ENCODE measurements around the gene CIDEC. TPM values are rescaled to one million over a fixed set of nuclear protein-coding genes. Genes with fewer than 3 reads are reported as not detected.
"Not testable (repeated sequence)": the region's sequence is repeated elsewhere in the genome, so short reads cannot be mapped to it uniquely, and the experiment has no call there.

Gene CIDEC
- total RNA-seq, 1 donor: not detected

- H3K4me3 ChIP-seq (ENCODE audit: low read depth, low read length): no peak overlapping the region
- no peak for TF ChIP-seq CTCF (IDR thresholded peaks at IDR 0.05; ENCODE audit: insufficient read depth, low read depth, low read length)
- no peak for DNase-seq (ENCODE audit: low read depth)
Observed at GRCh38 chr3:9901967-9902366, 21.9 kb upstream of the CIDEC start.

GRCh38 chr3:9900965-9901415, 20.9 kb upstream of the CIDEC start:
- not testable (repeated sequence) for DNase-seq (ENCODE audit: low read depth); H3K4me3 ChIP-seq (ENCODE audit: low read depth, low read length)

GRCh38 chr3:9899289-9899791, 19.3 kb upstream of the CIDEC start:
- no peak for TF ChIP-seq CTCF (IDR thresholded peaks at IDR 0.05; ENCODE audit: insufficient read depth, low read depth, low read length)

GRCh38 chr3:9898467-9899241, 18.6 kb upstream of the CIDEC start:
- DNase-seq (ENCODE audit: low read depth): no peak
- no peak for TF ChIP-seq CTCF (IDR thresholded peaks at IDR 0.05; ENCODE audit: insufficient read depth, low read depth, low read length)
- H3K4me3 ChIP-seq (ENCODE audit: low read depth, low read length): no peak overlapping the region

More at GRCh38 chr3:9899289-9899791, 19.3 kb upstream of the CIDEC start:
- DNase-seq (ENCODE audit: low read depth): no peak
- H3K4me3 ChIP-seq (ENCODE audit: low read depth, low read length): no peak overlapping the region

GRCh38 chr3:9897408-9898372, 17.6 kb upstream of the CIDEC start:
- DNase-seq (ENCODE audit: low read depth): peak; percentile 17
- H3K4me3 ChIP-seq (ENCODE audit: low read depth, low read length): no peak overlapping the region
- TF ChIP-seq CTCF (IDR thresholded peaks at IDR 0.05; ENCODE audit: insufficient read depth, low read depth, low read length): no peak

GRCh38 chr3:9896755-9897407, 16.8 kb upstream of the CIDEC start:
- DNase-seq (ENCODE audit: low read depth): peak; percentile 69
- H3K4me3 ChIP-seq (ENCODE audit: low read depth, low read length): not testable (repeated sequence)

GRCh38 chr3:9895715-9896114, 15.7 kb upstream of the CIDEC start:
- not testable (repeated sequence) for DNase-seq (ENCODE audit: low read depth); H3K4me3 ChIP-seq (ENCODE audit: low read depth, low read length)

GRCh38 chr3:9893739-9894138, 13.7 kb upstream of the CIDEC start:
- TF ChIP-seq CTCF (IDR thresholded peaks at IDR 0.05; ENCODE audit: insufficient read depth, low read depth, low read length): no peak
- DNase-seq (ENCODE audit: low read depth): no peak
- H3K4me3 ChIP-seq (ENCODE audit: low read depth, low read length): no peak overlapping the region

Data from fibroblast of villous mesenchyme (primary cell).